CD14-positive monocyte (primary cell): ENCODE measurements around the gene TAS1R1. TPM values are rescaled to one million over a fixed set of nuclear protein-coding genes. Genes with fewer than 3 reads are reported as not detected.

Source experiments
- DNase-seq, 3 donors: peaks; one replicate each; pipeline ENCODE4 v3.0.0-alpha.2; 2011 to 2022
- H2AFZ ChIP-seq: 2 replicates; pipeline ENCODE4 v1.6.0; 2012; ENCODE audit warnings: mild to moderate bottlenecking, low read depth, low read length, inconsistent platforms; ENCODE audit not compliant: insufficient read depth, poor library complexity, severe bottlenecking
- H3K27ac ChIP-seq, 2 donors: 1 replicate in 1 of 2; 2 replicates in 1 of 2; pipeline ENCODE4 v1.5.1; 2012 to 2013; ENCODE audit warnings: low read length in 2 of 2, control low read depth in 1 of 2, inconsistent platforms in 1 of 2, low read depth in 1 of 2, mild to moderate bottlenecking in 1 of 2
- H3K27me3 ChIP-seq, 2 donors: one replicate each; pipeline versions ENCODE4 v1.6.0 to v1.6.1; 2011 to 2013; ENCODE audit warnings: low read length in 2 of 2; ENCODE audit not compliant: control insufficient read depth in 2 of 2, insufficient read depth in 2 of 2
- H3K36me3 ChIP-seq, 2 donors: replicated peaks in 1 of 2; 1 replicate in 1 of 2; 2 replicates in 1 of 2; pipeline versions ENCODE4 v1.5.1 to v1.6.1; 2012 to 2013; ENCODE audit warnings: low read length in 2 of 2, control low read depth in 1 of 2, inconsistent platforms in 1 of 2, mild to moderate bottlenecking in 1 of 2; ENCODE audit not compliant: insufficient read depth in 2 of 2, control insufficient read depth in 1 of 2
- H3K4me1 ChIP-seq, 2 donors: 1 replicate in 1 of 2; 2 replicates in 1 of 2; pipeline versions ENCODE4 v1.5.1 to v1.6.1; 2012 to 2013; ENCODE audit warnings: low read length in 2 of 2, control low read depth in 1 of 2, inconsistent platforms in 1 of 2, mild to moderate bottlenecking in 1 of 2, moderate library complexity in 1 of 2; ENCODE audit not compliant: insufficient read depth in 2 of 2, control insufficient read depth in 1 of 2
- H3K4me2 ChIP-seq: replicated peaks from 2 replicates; pipeline ENCODE3; 2012; ENCODE audit warnings: low read length, moderate library complexity, mild to moderate bottlenecking; ENCODE audit not compliant: poor library complexity, severe bottlenecking; ENCODE audit errors: extremely low read depth
- H3K4me3 ChIP-seq, 3 experiments: fragments of 200-600 bp in 1 of 3; sonication (generic) in 1 of 3; replicated peaks in 1 of 3; 1 replicate in 2 of 3; 2 replicates in 1 of 3; pipeline ENCODE4 v1.5.1; 2011 to 2013; ENCODE audit warnings: low read length in 3 of 3, mild to moderate bottlenecking in 3 of 3, control low read depth in 2 of 3, low read depth in 2 of 3, inconsistent platforms in 1 of 3, moderate library complexity in 1 of 3
- H3K79me2 ChIP-seq: 2 replicates; pipeline ENCODE4 v1.6.0; 2012; ENCODE audit warnings: mild to moderate bottlenecking, control low read depth, inconsistent platforms, low read length, moderate library complexity; ENCODE audit not compliant: insufficient read depth
- H3K9ac ChIP-seq: 2 replicates; pipeline ENCODE4 v1.6.0; 2017; ENCODE audit warnings: low read length, mild to moderate bottlenecking; ENCODE audit not compliant: insufficient read depth, poor library complexity, severe bottlenecking
- H3K9me3 ChIP-seq, 2 donors: replicated peaks in 1 of 2; 1 replicate in 1 of 2; 2 replicates in 1 of 2; pipeline versions ENCODE4 v1.5.1 to v1.6.1; 2012 to 2013; ENCODE audit warnings: low read length in 2 of 2, control low read depth in 1 of 2; ENCODE audit not compliant: control insufficient read depth in 1 of 2, insufficient read depth in 1 of 2
- H4K20me1 ChIP-seq: 2 replicates; pipeline ENCODE4 v1.6.0; 2012; ENCODE audit warnings: mild to moderate bottlenecking, low read length, control low read depth, moderate library complexity; ENCODE audit not compliant: insufficient read depth
- H3K27ac Mint-ChIP-seq, 7 donors: one replicate each; pipeline ENCODE4 v1.8.0; 2020; ENCODE audit warnings: mild to moderate bottlenecking in 7 of 7, mixed read lengths in 7 of 7, moderate library complexity in 6 of 7, inconsistent platforms in 2 of 7
- H3K27me3 Mint-ChIP-seq, 3 donors: one replicate each; pipeline ENCODE4 v1.8.0; 2021 to 2022; ENCODE audit warnings: low read depth in 3 of 3, mild to moderate bottlenecking in 3 of 3, mixed read lengths in 3 of 3, moderate library complexity in 3 of 3, inconsistent platforms in 1 of 3
- H3K36me3 Mint-ChIP-seq, 2 donors: one replicate each; pipeline ENCODE4 v1.8.0; 2020; ENCODE audit warnings: mixed read lengths in 2 of 2, inconsistent platforms in 1 of 2, mild to moderate bottlenecking in 1 of 2
- H3K4me1 Mint-ChIP-seq: one replicate; pipeline ENCODE4 v1.8.0; 2020; ENCODE audit warnings: mild to moderate bottlenecking, mixed read lengths
- H3K4me3 Mint-ChIP-seq, 2 donors: one replicate each; pipeline ENCODE4 v1.8.0; 2020; ENCODE audit warnings: mild to moderate bottlenecking in 2 of 2, mixed read lengths in 2 of 2, moderate library complexity in 1 of 2
- H3K9me3 Mint-ChIP-seq, 7 donors: one replicate each; pipeline ENCODE4 v1.8.0; 2020 to 2022; ENCODE audit warnings: mixed read lengths in 7 of 7, mild to moderate bottlenecking in 6 of 7, moderate library complexity in 6 of 7, inconsistent platforms in 2 of 7
- whole genome bisulfite sequencing: methylation state at CpG from one replicate; pipeline ENCODE4 v1.1.5; 2013; ENCODE audit warnings: missing lambda C conversion rate; ENCODE audit not compliant: insufficient coverage; 5-methylcytosine and 5-hydroxymethylcytosine counted together
- intact Hi-C, 2 donors: fragments of 100-400 bp; cut with micrococcal nuclease; formaldehyde crosslinking; loops; one replicate each; pipeline versions ENCODE4 v1.15.0 to v1.15.1; 2023
- polyA plus RNA-seq, 3 donors: library from polyadenylated mRNA; depleted of rRNA in 1 of 3; unstranded in 2 of 3; stranded (reverse) in 1 of 3; fragments of 300-500 nt in 2 of 3; fragments of >200 nt in 1 of 3; fragmentation: Illumina TruSeq in 2 of 3; gene quantifications; 1 replicate in 2 of 3; 2 replicates in 1 of 3; pipeline ENCODE4 v1.2.3, GENCODE V29; 2012 to 2021
- TF ChIP-seq, protein P1 (sequence below): fragments of 200-600 bp; IDR thresholded peaks from one replicate; pipeline ENCODE4 v1.8.0; 2022; ENCODE audit warnings: antibody characterized with exemption, mild to moderate bottlenecking

Gene TAS1R1
- polyA plus RNA-seq, 3 donors: not detected

GRCh38 chr1:6560267-6560666 lies 5.2 kb downstream of the TAS1R1 start:
- H3K4me3 ChIP-seq: no peak overlapping the region
- WGBS: 78% methylated on average over 9 of the region's 9 CpGs
- intact Hi-C loops: no loop called here
- no peaks in the 10 kb centered on the region for H3K4me1 ChIP-seq
- Mint-ChIP-seq H3K4me3 (no peak overlapping the region), H3K27ac (no peak overlapping the region), H3K27me3 (peaks cover 0 to 6% (median 3%) of the 10 kb centered on the region in 3 donors), H3K4me1 (no peaks in the 10 kb centered on the region), H3K9me3 (peaks cover 0 to 5% (median 0%) of the 10 kb centered on the region in 7 donors), H3K36me3 (no peaks in the 10 kb centered on the region)
- H3K4me2 ChIP-seq: no peak overlapping the region
- H3K27me3 ChIP-seq: no peaks in the 10 kb centered on the region
- H3K9me3 ChIP-seq: no peaks in the 10 kb centered on the region
- H2AFZ ChIP-seq: no peak overlapping the region
- no peak overlapping the region for H3K27ac ChIP-seq
- H3K79me2 ChIP-seq: no peaks in the 10 kb centered on the region
- TF ChIP-seq, protein P1, sequence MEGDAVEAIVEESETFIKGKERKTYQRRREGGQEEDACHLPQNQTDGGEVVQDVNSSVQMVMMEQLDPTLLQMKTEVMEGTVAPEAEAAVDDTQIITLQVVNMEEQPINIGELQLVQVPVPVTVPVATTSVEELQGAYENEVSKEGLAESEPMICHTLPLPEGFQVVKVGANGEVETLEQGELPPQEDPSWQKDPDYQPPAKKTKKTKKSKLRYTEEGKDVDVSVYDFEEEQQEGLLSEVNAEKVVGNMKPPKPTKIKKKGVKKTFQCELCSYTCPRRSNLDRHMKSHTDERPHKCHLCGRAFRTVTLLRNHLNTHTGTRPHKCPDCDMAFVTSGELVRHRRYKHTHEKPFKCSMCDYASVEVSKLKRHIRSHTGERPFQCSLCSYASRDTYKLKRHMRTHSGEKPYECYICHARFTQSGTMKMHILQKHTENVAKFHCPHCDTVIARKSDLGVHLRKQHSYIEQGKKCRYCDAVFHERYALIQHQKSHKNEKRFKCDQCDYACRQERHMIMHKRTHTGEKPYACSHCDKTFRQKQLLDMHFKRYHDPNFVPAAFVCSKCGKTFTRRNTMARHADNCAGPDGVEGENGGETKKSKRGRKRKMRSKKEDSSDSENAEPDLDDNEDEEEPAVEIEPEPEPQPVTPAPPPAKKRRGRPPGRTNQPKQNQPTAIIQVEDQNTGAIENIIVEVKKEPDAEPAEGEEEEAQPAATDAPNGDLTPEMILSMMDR: no peak
- H4K20me1 ChIP-seq: no peaks in the 10 kb centered on the region
- DNase-seq: no peak
- no peak overlapping the region for H3K9ac ChIP-seq
- no peaks in the 10 kb centered on the region for H3K36me3 ChIP-seq

- Histone ChIP-seq H3K27ac (no peak overlapping the region), H3K79me2 (no peaks in the 10 kb centered on the region), H3K4me1 (no peaks in the 10 kb centered on the region), H3K27me3 (no peaks in the 10 kb centered on the region), H4K20me1 (no peaks in the 10 kb centered on the region), H3K4me3 (no peak overlapping the region), H3K36me3 (no peaks in the 10 kb centered on the region), H3K4me2 (no peak overlapping the region), H3K9me3 (peaks cover 0 to 9% of the 10 kb centered on the region in 2 donors), H2AFZ (no peak overlapping the region), H3K9ac (no peak overlapping the region)
- Mint-ChIP-seq H3K36me3 (no peaks in the 10 kb centered on the region), H3K27me3 (peaks cover 6 to 11% (median 9%) of the 10 kb centered on the region in 3 donors), H3K4me1 (no peaks in the 10 kb centered on the region), H3K27ac (no peak overlapping the region), H3K9me3 (peaks cover 0 to 8% (median 4%) of the 10 kb centered on the region in 7 donors), H3K4me3 (no peak overlapping the region)
- DNase-seq: no peak
- intact Hi-C loops: no loop called here
- TF ChIP-seq, protein P1: no peak
- WGBS: 89% methylated on average over 11 of the region's 11 CpGs
Measured at GRCh38 chr1:6569033-6569432, 13.9 kb downstream of the TAS1R1 start.
